Thyroid gland (tissue), 4 donors: ENCODE data around the gene TRIM56. TPM values are rescaled to one million over a fixed set of nuclear protein-coding genes. Genes with fewer than 3 reads are reported as not detected.
A peak's percentile ranks its signal among the peaks of the same experiment; 100 is the strongest.

Source experiments
- DNase-seq, 2 donors: peaks; one replicate each; pipeline ENCODE4 v3.0.0-alpha.2; 2019
- H3K27ac ChIP-seq, 3 donors: fragments of 200-600 bp; sonication (generic); 1 replicate in 2 of 3; 2 replicates in 1 of 3; pipeline ENCODE4 v1.5.1; 2016 to 2019; ENCODE audit warnings: mild to moderate bottlenecking in 1 of 3, moderate library complexity in 1 of 3
- H3K27me3 ChIP-seq: fragments of 200-600 bp; sonication (generic); one replicate; pipeline ENCODE4 v1.5.1; 2019
- H3K36me3 ChIP-seq, 2 donors: fragments of 200-600 bp; sonication (generic); one replicate each; pipeline ENCODE4 v1.5.1; 2016 to 2019
- H3K4me1 ChIP-seq, 2 donors: fragments of 200-600 bp; sonication (generic); one replicate each; pipeline ENCODE4 v1.5.1; 2017 to 2019
- H3K4me3 ChIP-seq, 3 donors: fragments of 200-600 bp; sonication (generic); replicated peaks in 1 of 3; 1 replicate in 2 of 3; 2 replicates in 1 of 3; pipeline ENCODE4 v1.5.1; 2016; ENCODE audit warnings: mild to moderate bottlenecking in 1 of 3
- H3K9me3 ChIP-seq: fragments of 200-600 bp; sonication (generic); one replicate; pipeline ENCODE4 v1.5.1; 2017
- POLR2A ChIP-seq, 2 donors: fragments of 450-650 bp; IDR thresholded peaks; one replicate each; pipeline ENCODE4 v1.6.1; 2017; ENCODE audit warnings: antibody characterized with exemption in 2 of 2, mild to moderate bottlenecking in 2 of 2, moderate library complexity in 1 of 2
- WGBS, 2 donors: methylation state at CpG; one replicate each; pipeline ENCODE4 v1.1.5; 2017; 5-methylcytosine and 5-hydroxymethylcytosine counted together
- intact Hi-C: fragments of 100-400 bp; cut with DNase I; formaldehyde crosslinking; loops from one replicate; pipeline ENCODE4 v1.15.1; 2023
- total RNA-seq, 4 donors: library from RNA; depleted of rRNA; stranded (reverse); fragments of >200 nt; gene quantifications; one replicate each; pipeline ENCODE4 v1.2.3, GENCODE V29; 2016
- TF ChIP-seq, protein P1 (sequence below), 6 experiments: fragments of 200-600 bp in 3 of 6; fragments of 450-650 bp in 3 of 6; sonication (generic) in 3 of 6; IDR thresholded peaks; one replicate each; pipeline ENCODE4 v1.5.1; 2016 to 2019; ENCODE audit warnings: antibody characterized with exemption in 6 of 6, mild to moderate bottlenecking in 2 of 6, inconsistent platforms in 1 of 6, moderate library complexity in 1 of 6

The TRIM56 gene
- total RNA-seq, 4 donors from 2014 or later = 19.6 to 36.4 (median 28.5) TPM

DNA sequence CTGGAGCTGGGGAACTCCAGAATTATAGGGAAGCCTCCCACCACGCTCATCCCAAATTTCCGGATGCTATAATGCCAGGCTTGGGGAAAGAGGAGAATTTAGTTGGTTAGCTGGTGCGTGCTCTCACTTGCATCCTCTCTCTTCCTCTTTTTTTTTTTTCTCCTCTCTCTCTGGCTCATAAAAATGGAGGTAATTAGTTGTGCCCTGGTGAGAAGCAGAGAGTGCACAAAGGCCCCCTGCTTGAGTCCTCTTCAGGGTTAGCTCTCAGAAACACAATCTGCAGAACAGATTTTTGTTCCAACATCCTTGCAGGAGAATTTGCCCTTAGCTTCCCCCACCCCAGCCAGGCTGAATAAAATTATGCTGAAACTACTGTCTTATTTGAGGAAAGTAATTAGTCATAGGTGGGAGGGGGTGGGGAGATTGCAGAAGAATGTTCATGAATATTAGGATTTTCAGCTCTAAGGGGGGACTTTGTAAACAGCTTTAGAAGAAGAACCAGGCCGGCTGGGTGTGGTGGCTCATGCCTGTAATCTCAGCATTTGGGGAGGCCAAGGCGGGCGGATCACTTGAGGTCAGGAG is 49.2 kb downstream of the TRIM56 start:
- TF ChIP-seq POLR2A (IDR thresholded peaks at IDR 0.05) = no peak
- TF ChIP-seq, protein P1, sequence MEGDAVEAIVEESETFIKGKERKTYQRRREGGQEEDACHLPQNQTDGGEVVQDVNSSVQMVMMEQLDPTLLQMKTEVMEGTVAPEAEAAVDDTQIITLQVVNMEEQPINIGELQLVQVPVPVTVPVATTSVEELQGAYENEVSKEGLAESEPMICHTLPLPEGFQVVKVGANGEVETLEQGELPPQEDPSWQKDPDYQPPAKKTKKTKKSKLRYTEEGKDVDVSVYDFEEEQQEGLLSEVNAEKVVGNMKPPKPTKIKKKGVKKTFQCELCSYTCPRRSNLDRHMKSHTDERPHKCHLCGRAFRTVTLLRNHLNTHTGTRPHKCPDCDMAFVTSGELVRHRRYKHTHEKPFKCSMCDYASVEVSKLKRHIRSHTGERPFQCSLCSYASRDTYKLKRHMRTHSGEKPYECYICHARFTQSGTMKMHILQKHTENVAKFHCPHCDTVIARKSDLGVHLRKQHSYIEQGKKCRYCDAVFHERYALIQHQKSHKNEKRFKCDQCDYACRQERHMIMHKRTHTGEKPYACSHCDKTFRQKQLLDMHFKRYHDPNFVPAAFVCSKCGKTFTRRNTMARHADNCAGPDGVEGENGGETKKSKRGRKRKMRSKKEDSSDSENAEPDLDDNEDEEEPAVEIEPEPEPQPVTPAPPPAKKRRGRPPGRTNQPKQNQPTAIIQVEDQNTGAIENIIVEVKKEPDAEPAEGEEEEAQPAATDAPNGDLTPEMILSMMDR (IDR thresholded peaks at IDR 0.05) = no peak
- intact Hi-C loops = no loop called here
- WGBS, 2 donors = 86 to 90% methylated on average over 6 of the region's 6 CpGs
- DNase-seq = no peak
- Histone ChIP-seq H3K27me3 (no peaks in the 10 kb centered on the region), H3K36me3 (no peaks in the 10 kb centered on the region), H3K9me3 (no peaks in the 10 kb centered on the region), H3K27ac (no peak overlapping the region), H3K4me1 (peaks cover 0 to 14% of the 10 kb centered on the region in 2 donors), H3K4me3 (no peak overlapping the region)

DNA sequence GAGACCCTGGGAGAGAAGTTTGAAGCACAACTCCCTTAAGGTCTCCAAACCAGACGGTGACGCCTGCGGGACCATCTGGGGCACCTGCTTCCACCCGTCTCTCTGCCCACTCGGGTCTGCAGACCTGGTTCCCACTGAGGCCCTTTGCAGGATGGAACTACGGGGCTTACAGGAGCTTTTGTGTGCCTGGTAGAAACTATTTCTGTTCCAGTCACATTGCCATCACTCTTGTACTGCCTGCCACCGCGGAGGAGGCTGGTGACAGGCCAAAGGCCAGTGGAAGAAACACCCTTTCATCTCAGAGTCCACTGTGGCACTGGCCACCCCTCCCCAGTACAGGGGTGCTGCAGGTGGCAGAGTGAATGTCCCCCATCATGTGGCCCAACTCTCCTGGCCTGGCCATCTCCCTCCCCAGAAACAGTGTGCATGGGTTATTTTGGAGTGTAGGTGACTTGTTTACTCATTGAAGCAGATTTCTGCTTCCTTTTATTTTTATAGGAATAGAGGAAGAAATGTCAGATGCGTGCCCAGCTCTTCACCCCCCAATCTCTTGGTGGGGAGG is 52.5 kb downstream of the TRIM56 start:
- intact Hi-C loops = loop anchor here (5.0 kb wide), 1 partner anchor 50 kb away; the partner anchor contains the start of gene TRIM56
- Histone ChIP-seq H3K27me3 (no peaks in the 10 kb centered on the region), H3K4me1 (peaks cover 0 to 14% of the 10 kb centered on the region in 2 donors), H3K27ac (peak overlapping the region in 2 of 3 donors; percentile 38 to 42), H3K4me3 (no peak overlapping the region), H3K9me3 (no peaks in the 10 kb centered on the region), H3K36me3 (no peaks in the 10 kb centered on the region)
- no peak for DNase-seq
- 78 to 80% methylated on average over 9 of the region's 9 CpGs for WGBS, 2 donors
- TF ChIP-seq, protein P1 (IDR thresholded peaks at IDR 0.05) = no peak
- TF ChIP-seq POLR2A (IDR thresholded peaks at IDR 0.05) = no peak

DNA sequence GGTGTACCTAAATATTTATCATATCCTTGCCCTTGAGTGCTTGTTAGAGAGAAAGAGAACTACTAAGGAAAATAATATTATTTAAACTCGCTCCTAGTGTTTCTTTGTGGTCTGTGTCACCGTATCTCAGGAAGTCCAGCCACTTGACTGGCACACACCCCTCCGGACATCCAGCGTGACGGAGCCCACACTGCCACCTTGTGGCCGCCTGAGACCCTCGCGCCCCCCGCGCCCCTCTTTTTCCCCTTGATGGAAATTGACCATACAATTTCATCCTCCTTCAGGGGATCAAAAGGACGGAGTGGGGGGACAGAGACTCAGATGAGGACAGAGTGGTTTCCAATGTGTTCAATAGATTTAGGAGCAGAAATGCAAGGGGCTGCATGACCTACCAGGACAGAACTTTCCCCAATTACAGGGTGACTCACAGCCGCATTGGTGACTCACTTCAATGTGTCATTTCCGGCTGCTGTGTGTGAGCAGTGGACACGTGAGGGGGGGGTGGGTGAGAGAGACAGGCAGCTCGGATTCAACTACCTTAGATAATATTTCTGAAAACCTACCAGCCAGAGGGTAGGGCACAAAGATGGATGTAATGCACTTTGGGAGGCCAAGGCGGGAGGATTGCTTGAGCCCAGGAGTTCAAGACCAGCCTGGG is 53.1 kb downstream of the TRIM56 start:
- H3K36me3 ChIP-seq = no peaks in the 10 kb centered on the region
- intact Hi-C loops = loop anchor here (5.0 kb wide), 1 partner anchor 51 kb away; the partner anchor contains the start of gene TRIM56
- H3K27ac ChIP-seq = peak overlapping the region in 2 of 3 donors; percentile 38 to 42
- H3K9me3 ChIP-seq = no peaks in the 10 kb centered on the region
- no peak overlapping the region for H3K4me3 ChIP-seq
- H3K27me3 ChIP-seq = no peaks in the 10 kb centered on the region
- peak; percentile 72 for DNase-seq
- 7 to 9% methylated on average over 16 of the region's 16 CpGs for WGBS, 2 donors
- peaks cover 0 to 14% of the 10 kb centered on the region in 2 donors for H3K4me1 ChIP-seq
- TF ChIP-seq, protein P1 (IDR thresholded peaks at IDR 0.05) = peak; percentile 44 to 87 (median 55)
- TF ChIP-seq POLR2A (IDR thresholded peaks at IDR 0.05) = no peak

DNA sequence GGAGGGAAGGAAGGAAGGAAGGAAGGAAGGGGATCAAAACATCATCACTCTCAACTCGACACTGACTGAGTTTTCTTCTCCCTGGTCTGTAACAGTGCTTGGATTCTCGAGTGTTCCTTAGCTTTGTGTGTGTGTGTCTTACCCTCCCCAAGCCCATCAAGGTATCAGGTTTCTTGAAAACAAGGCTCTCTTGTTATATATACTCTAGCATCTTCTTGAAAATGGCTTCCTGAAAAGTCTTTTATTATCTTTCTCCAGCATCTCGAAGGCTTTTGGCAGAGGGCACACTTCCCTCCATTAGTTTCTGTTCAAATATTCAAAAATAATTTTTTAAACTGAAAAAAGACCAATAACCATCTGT is 55.0 kb downstream of the TRIM56 start:
- no peak overlapping the region for H3K27ac ChIP-seq
- no peak for TF ChIP-seq POLR2A (IDR thresholded peaks at IDR 0.05)
- TF ChIP-seq, protein P1 (IDR thresholded peaks at IDR 0.05) = no peak
- H3K36me3 ChIP-seq = no peaks in the 10 kb centered on the region
- 12 to 20% methylated on average over 3 of the region's 3 CpGs for WGBS, 2 donors
- no peaks in the 10 kb centered on the region for H3K27me3 ChIP-seq
- no peaks in the 10 kb centered on the region for H3K9me3 ChIP-seq
- H3K4me3 ChIP-seq = no peak overlapping the region
- DNase-seq = no peak
- H3K4me1 ChIP-seq = peaks cover 0 to 14% of the 10 kb centered on the region in 2 donors
- intact Hi-C loops = loop anchor here (5.0 kb wide), 1 partner anchor 142 kb away; no protein-coding TSS in a partner anchor
